AG10803 (cell line): ENCODE data around the gene GDF10.

Source experiments
- DNase-seq: peaks from one replicate; pipeline ENCODE4 v3.0.0; 2010; ENCODE audit warnings: low read depth
- H3K4me3 ChIP-seq: 2 replicates; pipeline ENCODE4 v1.5.1; 2011; ENCODE audit warnings: mild to moderate bottlenecking, low read length, control low read depth
- CTCF ChIP-seq: conservative IDR thresholded peaks from 2 replicates; pipeline ENCODE4 v1.5.1; 2011; ENCODE audit warnings: mild to moderate bottlenecking, low read length, control low read depth, inconsistent platforms

The GDF10 gene

GRCh38 chr10:47282005-47282656 is 17.9 kb upstream of the GDF10 start:
- no peak overlapping the region for H3K4me3 ChIP-seq
- TF ChIP-seq CTCF: no peak
- DNase-seq: no peak

GRCh38 chr10:47282657-47283018 is 17.4 kb upstream of the GDF10 start:
- H3K4me3 ChIP-seq: no peak overlapping the region
- no peak for DNase-seq
- TF ChIP-seq CTCF: no peak

- no peak overlapping the region for H3K4me3 ChIP-seq
- no peak for DNase-seq
- no peak for TF ChIP-seq CTCF
These were observed 16.8 kb upstream of the GDF10 start for GRCh38 chr10:47283101-47283630.

GRCh38 chr10:47283848-47284247 is 16.1 kb upstream of the GDF10 start:
- no peak overlapping the region for H3K4me3 ChIP-seq
- no peak for TF ChIP-seq CTCF
- no peak for DNase-seq

GRCh38 chr10:47285381-47286115 is 14.4 kb upstream of the GDF10 start:
- TF ChIP-seq CTCF: no peak
- DNase-seq: no peak
- H3K4me3 ChIP-seq: no peak overlapping the region

GRCh38 chr10:47286116-47286505 is 13.9 kb upstream of the GDF10 start:
- no peak overlapping the region for H3K4me3 ChIP-seq
- DNase-seq: no peak
- no peak for TF ChIP-seq CTCF
